GM12878 (cell line): ENCODE measurements around the gene RAB3GAP1. TPM values are rescaled to one million over a fixed set of nuclear protein-coding genes. Genes with fewer than 3 reads are reported as not detected.

Source experiments
- ATAC-seq: fragments of 200-7000 bp; cut with Tn5 transposase; 3 replicates; pipeline ENCODE4 v1.9.1; 2020; ENCODE audit warnings: mild to moderate bottlenecking, moderate library complexity
- BruUV-seq: library from RNA; stranded (reverse); fragments of 400-500 nt; replicated peaks from 2 replicates; lab custom pipeline; 2021; lab: Mats Ljungman, UMichigan
- CTCF ChIA-PET: fragments of 300-600 bp; sonication (Branson Sonifier 250); formaldehyde crosslinking; extraction: SDS; loops from one replicate; lab custom pipeline; 2021; ENCODE audit warnings: inconsistent platforms; lab: Yijun Ruan, JAX
- POLR2A ChIA-PET: fragments of 350-600 bp; formaldehyde crosslinking; extraction: SDS; loops from one replicate; lab custom pipeline; 2021; ENCODE audit warnings: inconsistent platforms; lab: Charles Lee
- RAD21 ChIA-PET: fragments of 300-600 bp; sonication (Branson Sonifier 250); formaldehyde crosslinking; loops from one replicate; lab custom pipeline; 2023; ENCODE audit warnings: antibody characterized with exemption; ENCODE audit not compliant: unreplicated experiment; lab: Charles Lee
- SMC1A ChIA-PET: fragments of 300-600 bp; sonication (Branson Sonifier 250); formaldehyde crosslinking; loops from one replicate; lab custom pipeline; 2023; ENCODE audit not compliant: unreplicated experiment, uncharacterized antibody; lab: Charles Lee
- DNase-seq: peaks from one replicate; pipeline ENCODE4 v3.0.0-alpha.2; 2011; ENCODE audit warnings: low read depth, low spot score
- FAIRE-seq: peaks from 3 replicates; lab custom pipeline; 2011; peaks lifted over from hg19 to GRCh38; lab: Jason Lieb, UNC
- H2AFZ ChIP-seq: 2 replicates; pipeline ENCODE4 v1.6.0; 2011; ENCODE audit warnings: low read depth, low read length, control low read depth; ENCODE audit not compliant: control insufficient read depth
- H3K27ac ChIP-seq: 2 replicates; pipeline ENCODE4 v1.5.1; 2011; ENCODE audit warnings: control low read depth; ENCODE audit not compliant: control insufficient read depth, insufficient read depth
- H3K27me3 ChIP-seq, 2 experiments: replicated peaks in 1 of 2; 2 replicates each; pipeline versions ENCODE4 v1.6.0 to v1.6.1; 2011; ENCODE audit warnings: low read length in 1 of 2; ENCODE audit not compliant: control insufficient read depth in 2 of 2, insufficient read depth in 2 of 2
- H3K36me3 ChIP-seq, 2 experiments: 2 replicates each; pipeline ENCODE4 v1.5.1; 2011; ENCODE audit warnings: low read length in 1 of 2; ENCODE audit not compliant: control insufficient read depth in 2 of 2, insufficient read depth in 2 of 2
- H3K4me1 ChIP-seq: 2 replicates; pipeline ENCODE4 v1.6.1; 2011; ENCODE audit warnings: mild to moderate bottlenecking, low read length, moderate library complexity, mixed read lengths; ENCODE audit not compliant: control insufficient read depth, insufficient read depth
- H3K4me2 ChIP-seq: 2 replicates; pipeline ENCODE4 v1.6.0; 2011; ENCODE audit warnings: control low read depth; ENCODE audit not compliant: control insufficient read depth, insufficient read depth
- H3K4me3 ChIP-seq: fragments of 200-600 bp; sonication (generic); 2 replicates; pipeline ENCODE4 v1.5.1; 2016
- H3K79me2 ChIP-seq: 2 replicates; pipeline ENCODE4 v1.6.0; 2011; ENCODE audit warnings: low read length; ENCODE audit not compliant: control insufficient read depth, insufficient read depth
- H3K9ac ChIP-seq: 2 replicates; pipeline ENCODE4 v1.8.0; 2011; ENCODE audit warnings: low read length, control low read depth, mixed read lengths; ENCODE audit not compliant: control insufficient read depth, insufficient read depth
- H3K9me3 ChIP-seq: replicated peaks from 3 replicates; pipeline ENCODE4 v1.5.1; 2011; ENCODE audit warnings: mild to moderate bottlenecking, low read length; ENCODE audit not compliant: control insufficient read depth, insufficient read depth
- H4K20me1 ChIP-seq: 2 replicates; pipeline ENCODE4 v1.6.0; 2011; ENCODE audit not compliant: control insufficient read depth, insufficient read depth
- ATF7 ChIP-seq: fragments of 450-650 bp; IDR thresholded peaks from 2 replicates; pipeline ENCODE4 v1.6.1; 2016; ENCODE audit warnings: low read depth, mild to moderate bottlenecking
- CBX5 ChIP-seq: sonication (generic); IDR thresholded peaks from 2 replicates; pipeline ENCODE4 v1.6.1; 2016; ENCODE audit warnings: low read depth, moderate library complexity, mild to moderate bottlenecking, inconsistent platforms
- JUND ChIP-seq: IDR thresholded peaks from 2 replicates; pipeline ENCODE4 v1.6.1; 2012; ENCODE audit warnings: low read depth, mild to moderate bottlenecking, low read length, improper control_type of control experiment, moderate library complexity
- LARP7 ChIP-seq: fragments of 450-650 bp; IDR thresholded peaks from 2 replicates; pipeline ENCODE4 v1.6.1; 2017; ENCODE audit warnings: mild to moderate bottlenecking
- NFXL1 ChIP-seq: fragments of 450-650 bp; IDR thresholded peaks from 2 replicates; pipeline ENCODE4 v1.6.1; 2017; ENCODE audit warnings: antibody characterized with exemption, mild to moderate bottlenecking, borderline replicate concordance
- PAX5 ChIP-seq: IDR thresholded peaks from 2 replicates; pipeline ENCODE4 v1.6.1; 2011; ENCODE audit warnings: low read depth, low read length, borderline replicate concordance
- POLR2A ChIP-seq: IDR thresholded peaks from 2 replicates; pipeline ENCODE4 v1.6.1; 2011; ENCODE audit warnings: low read depth, mild to moderate bottlenecking, low read length
- POLR2AphosphoS2 ChIP-seq: IDR thresholded peaks from 2 replicates; pipeline ENCODE4 v1.6.1; 2011; ENCODE audit warnings: low read depth, mild to moderate bottlenecking, low read length, improper control_type of control experiment, moderate library complexity
- RUNX3 ChIP-seq: IDR thresholded peaks from 2 replicates; pipeline ENCODE4 v1.6.1; 2012; ENCODE audit warnings: low read length, inconsistent platforms
- SIN3A ChIP-seq: IDR thresholded peaks from 2 replicates; pipeline ENCODE4 v1.6.1; 2012; ENCODE audit warnings: low read depth, low read length, improper control_type of control experiment
- SPI1 ChIP-seq: IDR thresholded peaks from 2 replicates; pipeline ENCODE4 v1.6.1; 2011; ENCODE audit warnings: low read depth, mild to moderate bottlenecking, low read length, moderate library complexity, borderline replicate concordance; ENCODE audit not compliant: insufficient read depth
- ZNF207 ChIP-seq: fragments of 450-650 bp; IDR thresholded peaks from 2 replicates; pipeline ENCODE4 v1.6.1; 2014; ENCODE audit warnings: antibody characterized with exemption, mild to moderate bottlenecking, borderline replicate concordance
- WGBS: methylation state at CpG from one replicate; pipeline ENCODE4 v1.1.6; 2016; ENCODE audit warnings: low lambda C conversion rate; ENCODE audit not compliant: insufficient replicate concordance, insufficient coverage; ENCODE audit errors: missing lambda C conversion rate; 5-methylcytosine and 5-hydroxymethylcytosine counted together
- in situ Hi-C: fragments of 300-500 bp; cut with MboI; formaldehyde crosslinking; loops from 9 replicates; pipeline ENCODE4 v1.14.3; 2018; ENCODE audit warnings: mixed read lengths
- intact Hi-C: fragments of 100-400 bp; cut with micrococcal nuclease; formaldehyde crosslinking; loops from one replicate; pipeline ENCODE4 v1.14.2; 2022; ENCODE audit not compliant: unreplicated experiment
- polyA plus RNA-seq, 11 experiments: library from polyadenylated mRNA; depleted of rRNA in 4 of 11; unstranded in 6 of 11; stranded (reverse) in 5 of 11; fragments of >200 nt; fragmentation: Nextera tagmentation in 4 of 11; fragmentation: Illumina TruSeq in 1 of 11; extraction: Ambion mirVana in 4 of 11; extraction: Trizol in 1 of 11; gene quantifications; 1 replicate in 1 of 11; 2 replicates in 10 of 11; pipeline versions ENCODE4 v1.2.1 to v1.2.3, GENCODE V29; 2011 to 2016; ENCODE audit warnings: inconsistent platforms in 2 of 11, missing spikeins in 2 of 11, low read depth in 1 of 11
- total RNA-seq, 4 experiments: library from RNA; depleted of rRNA in 3 of 4; stranded (reverse); fragments of >200 nt in 3 of 4; fragmentation: Illumina TruSeq in 1 of 4; extraction: Trizol in 1 of 4; gene quantifications; 2 replicates each; pipeline versions ENCODE4 v1.2.1 to v1.2.3, GENCODE V29; 2013 to 2021
- TF ChIP-seq, protein P1 (sequence below), 3 experiments: IDR thresholded peaks in 2 of 3; conservative IDR thresholded peaks in 1 of 3; 2 replicates each; pipeline ENCODE4 v1.5.1; 2011; ENCODE audit warnings: low read depth in 3 of 3, low read length in 3 of 3, mild to moderate bottlenecking in 3 of 3, control low read depth in 2 of 3, moderate library complexity in 2 of 3, inconsistent platforms in 1 of 3, mixed read lengths in 1 of 3; ENCODE audit not compliant: control insufficient read depth in 2 of 3, insufficient read depth in 1 of 3; ENCODE audit errors: extremely low read depth in 1 of 3
- TF ChIP-seq, protein P2 (sequence below): fragments of 450-650 bp; IDR thresholded peaks from 2 replicates; pipeline ENCODE4 v1.6.1; 2016; ENCODE audit warnings: mild to moderate bottlenecking
- TF ChIP-seq, protein P3 (sequence below): IDR thresholded peaks from 2 replicates; pipeline ENCODE4 v1.6.1; 2012; ENCODE audit warnings: low read depth, low read length, improper control_type of control experiment
- TF ChIP-seq, protein P4 (sequence below): fragments of 450-650 bp; IDR thresholded peaks from 2 replicates; pipeline ENCODE4 v1.6.1; 2018; ENCODE audit warnings: mild to moderate bottlenecking, low read depth, moderate library complexity; ENCODE audit not compliant: partially characterized antibody
- TF ChIP-seq, protein P5 (sequence below): IDR thresholded peaks from 2 replicates; pipeline ENCODE4 v1.6.1; 2012; ENCODE audit warnings: low read depth, low read length, improper control_type of control experiment

RAB3GAP1 gene
- total and polyA plus RNA-seq, 10 of the 15 experiments (the other 5 are each of a cell fraction or from before 2014, with no cell fraction given) = 13.7 to 36.9 (median 21.0) TPM

DNA sequence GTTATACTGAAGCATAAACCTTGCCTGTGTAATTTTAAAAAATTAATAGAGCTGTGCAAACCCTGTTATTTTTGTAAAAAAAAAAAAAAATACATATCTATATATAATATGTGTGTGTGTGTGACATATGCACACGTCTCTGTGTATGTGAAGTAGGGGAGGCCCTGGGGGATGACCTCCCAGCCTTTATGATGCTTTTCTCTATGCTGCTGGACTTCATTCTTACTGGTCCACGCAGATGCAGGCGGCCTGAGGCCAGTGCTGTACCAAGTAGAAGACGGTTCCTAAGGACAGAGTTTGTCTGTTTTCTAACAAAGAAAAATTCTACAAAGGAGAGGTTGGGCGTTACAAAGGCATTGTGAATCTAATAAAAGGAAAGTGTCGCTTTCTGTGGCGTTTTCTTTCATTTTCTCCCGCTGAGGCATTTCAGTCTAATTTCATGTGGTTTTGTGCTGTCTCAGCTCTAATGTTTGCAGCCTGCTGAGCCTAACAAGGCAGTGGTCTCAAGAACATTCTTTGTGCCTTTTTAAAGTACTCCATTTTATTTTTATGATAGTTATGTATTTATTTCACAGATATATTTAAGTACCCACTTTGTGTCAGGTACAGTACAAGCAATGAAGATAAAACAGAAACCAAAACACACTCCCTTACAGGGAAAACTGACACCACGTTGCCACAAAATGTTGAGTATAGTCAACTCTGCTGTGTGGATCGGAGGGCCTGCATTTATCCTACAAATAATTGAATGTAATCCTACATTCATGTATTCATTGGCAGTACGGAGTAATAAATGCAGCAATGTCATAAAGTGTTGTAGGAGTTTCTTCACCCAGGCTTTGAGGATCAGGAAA, 118.0 kb downstream of the RAB3GAP1 start:
- no peaks in the 10 kb centered on the region for H3K4me1 ChIP-seq
- H3K9ac ChIP-seq = no peak overlapping the region
- H3K4me2 ChIP-seq = no peak overlapping the region
- BruUV-seq = no TSS peak
- peaks cover 4 to 30% of the 10 kb centered on the region in 2 experiments for H3K36me3 ChIP-seq
- intact Hi-C loops = no loop called here
- no peaks in the 10 kb centered on the region for H3K27me3 ChIP-seq
- H3K27ac ChIP-seq = no peak overlapping the region
- H3K79me2 ChIP-seq = no peaks in the 10 kb centered on the region
- no peak overlapping the region for H2AFZ ChIP-seq
- ChIA-PET POLR2A (no interaction called here), SMC1A (interaction anchor here (0.6 kb wide), 1 partner anchor 37 kb away, joined by 3 read pairs; no protein-coding TSS in a partner anchor), RAD21 (no interaction called here), CTCF (no interaction called here)
- ATAC-seq (no peak), DNase-seq (no peak), FAIRE-seq (no peak)
- H3K4me3 ChIP-seq = no peak overlapping the region
- in situ Hi-C loops = no loop called here
- H4K20me1 ChIP-seq = no peaks in the 10 kb centered on the region
- 98% methylated on average over 11 of the region's 11 CpGs for WGBS
- no peaks in the 10 kb centered on the region for H3K9me3 ChIP-seq
- TF ChIP-seq ATF7 (no peak), CBX5 (no peak), NFXL1 (no peak), LARP7 (no peak), JUND (no peak), POLR2A (no peak), POLR2AphosphoS2 (no peak), RUNX3 (no peak), SIN3A (no peak), ZNF207 (no peak), SPI1 (no peak), PAX5 (no peak)
- TF ChIP-seq, protein P1, sequence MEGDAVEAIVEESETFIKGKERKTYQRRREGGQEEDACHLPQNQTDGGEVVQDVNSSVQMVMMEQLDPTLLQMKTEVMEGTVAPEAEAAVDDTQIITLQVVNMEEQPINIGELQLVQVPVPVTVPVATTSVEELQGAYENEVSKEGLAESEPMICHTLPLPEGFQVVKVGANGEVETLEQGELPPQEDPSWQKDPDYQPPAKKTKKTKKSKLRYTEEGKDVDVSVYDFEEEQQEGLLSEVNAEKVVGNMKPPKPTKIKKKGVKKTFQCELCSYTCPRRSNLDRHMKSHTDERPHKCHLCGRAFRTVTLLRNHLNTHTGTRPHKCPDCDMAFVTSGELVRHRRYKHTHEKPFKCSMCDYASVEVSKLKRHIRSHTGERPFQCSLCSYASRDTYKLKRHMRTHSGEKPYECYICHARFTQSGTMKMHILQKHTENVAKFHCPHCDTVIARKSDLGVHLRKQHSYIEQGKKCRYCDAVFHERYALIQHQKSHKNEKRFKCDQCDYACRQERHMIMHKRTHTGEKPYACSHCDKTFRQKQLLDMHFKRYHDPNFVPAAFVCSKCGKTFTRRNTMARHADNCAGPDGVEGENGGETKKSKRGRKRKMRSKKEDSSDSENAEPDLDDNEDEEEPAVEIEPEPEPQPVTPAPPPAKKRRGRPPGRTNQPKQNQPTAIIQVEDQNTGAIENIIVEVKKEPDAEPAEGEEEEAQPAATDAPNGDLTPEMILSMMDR (IDR thresholded peaks at IDR 0.05 in 2 of 3, conservative IDR thresholded peaks at IDR 0.05 in 1 of 3; ENCODE audit: control insufficient read depth in 2 of 3, extremely low read depth in 1 of 3, insufficient read depth in 1 of 3, low read depth in 3 of 3, low read length in 3 of 3) = no peak
- TF ChIP-seq, protein P2, sequence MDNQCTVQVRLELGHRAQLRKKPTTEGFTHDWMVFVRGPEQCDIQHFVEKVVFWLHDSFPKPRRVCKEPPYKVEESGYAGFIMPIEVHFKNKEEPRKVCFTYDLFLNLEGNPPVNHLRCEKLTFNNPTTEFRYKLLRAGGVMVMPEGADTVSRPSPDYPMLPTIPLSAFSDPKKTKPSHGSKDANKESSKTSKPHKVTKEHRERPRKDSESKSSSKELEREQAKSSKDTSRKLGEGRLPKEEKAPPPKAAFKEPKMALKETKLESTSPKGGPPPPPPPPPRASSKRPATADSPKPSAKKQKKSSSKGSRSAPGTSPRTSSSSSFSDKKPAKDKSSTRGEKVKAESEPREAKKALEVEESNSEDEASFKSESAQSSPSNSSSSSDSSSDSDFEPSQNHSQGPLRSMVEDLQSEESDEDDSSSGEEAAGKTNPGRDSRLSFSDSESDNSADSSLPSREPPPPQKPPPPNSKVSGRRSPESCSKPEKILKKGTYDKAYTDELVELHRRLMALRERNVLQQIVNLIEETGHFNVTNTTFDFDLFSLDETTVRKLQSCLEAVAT = no peak
- TF ChIP-seq, protein P3, sequence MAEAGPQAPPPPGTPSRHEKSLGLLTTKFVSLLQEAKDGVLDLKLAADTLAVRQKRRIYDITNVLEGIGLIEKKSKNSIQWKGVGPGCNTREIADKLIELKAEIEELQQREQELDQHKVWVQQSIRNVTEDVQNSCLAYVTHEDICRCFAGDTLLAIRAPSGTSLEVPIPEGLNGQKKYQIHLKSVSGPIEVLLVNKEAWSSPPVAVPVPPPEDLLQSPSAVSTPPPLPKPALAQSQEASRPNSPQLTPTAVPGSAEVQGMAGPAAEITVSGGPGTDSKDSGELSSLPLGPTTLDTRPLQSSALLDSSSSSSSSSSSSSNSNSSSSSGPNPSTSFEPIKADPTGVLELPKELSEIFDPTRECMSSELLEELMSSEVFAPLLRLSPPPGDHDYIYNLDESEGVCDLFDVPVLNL = no peak
- TF ChIP-seq, protein P4, sequence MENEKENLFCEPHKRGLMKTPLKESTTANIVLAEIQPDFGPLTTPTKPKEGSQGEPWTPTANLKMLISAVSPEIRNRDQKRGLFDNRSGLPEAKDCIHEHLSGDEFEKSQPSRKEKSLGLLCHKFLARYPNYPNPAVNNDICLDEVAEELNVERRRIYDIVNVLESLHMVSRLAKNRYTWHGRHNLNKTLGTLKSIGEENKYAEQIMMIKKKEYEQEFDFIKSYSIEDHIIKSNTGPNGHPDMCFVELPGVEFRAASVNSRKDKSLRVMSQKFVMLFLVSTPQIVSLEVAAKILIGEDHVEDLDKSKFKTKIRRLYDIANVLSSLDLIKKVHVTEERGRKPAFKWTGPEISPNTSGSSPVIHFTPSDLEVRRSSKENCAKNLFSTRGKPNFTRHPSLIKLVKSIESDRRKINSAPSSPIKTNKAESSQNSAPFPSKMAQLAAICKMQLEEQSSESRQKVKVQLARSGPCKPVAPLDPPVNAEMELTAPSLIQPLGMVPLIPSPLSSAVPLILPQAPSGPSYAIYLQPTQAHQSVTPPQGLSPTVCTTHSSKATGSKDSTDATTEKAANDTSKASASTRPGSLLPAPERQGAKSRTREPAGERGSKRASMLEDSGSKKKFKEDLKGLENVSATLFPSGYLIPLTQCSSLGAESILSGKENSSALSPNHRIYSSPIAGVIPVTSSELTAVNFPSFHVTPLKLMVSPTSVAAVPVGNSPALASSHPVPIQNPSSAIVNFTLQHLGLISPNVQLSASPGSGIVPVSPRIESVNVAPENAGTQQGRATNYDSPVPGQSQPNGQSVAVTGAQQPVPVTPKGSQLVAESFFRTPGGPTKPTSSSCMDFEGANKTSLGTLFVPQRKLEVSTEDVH = no peak
- TF ChIP-seq, protein P5, sequence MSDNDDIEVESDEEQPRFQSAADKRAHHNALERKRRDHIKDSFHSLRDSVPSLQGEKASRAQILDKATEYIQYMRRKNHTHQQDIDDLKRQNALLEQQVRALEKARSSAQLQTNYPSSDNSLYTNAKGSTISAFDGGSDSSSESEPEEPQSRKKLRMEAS = no peak
